ENCODE results near the gene LEAP2. TPM values are rescaled to one million over a fixed set of nuclear protein-coding genes. Genes with fewer than 3 reads are reported as not detected.

LEAP2 gene
- total and polyA plus RNA-seq, 10 donors, result 1.9 to 6.1 (median 2.6) TPM

DNA sequence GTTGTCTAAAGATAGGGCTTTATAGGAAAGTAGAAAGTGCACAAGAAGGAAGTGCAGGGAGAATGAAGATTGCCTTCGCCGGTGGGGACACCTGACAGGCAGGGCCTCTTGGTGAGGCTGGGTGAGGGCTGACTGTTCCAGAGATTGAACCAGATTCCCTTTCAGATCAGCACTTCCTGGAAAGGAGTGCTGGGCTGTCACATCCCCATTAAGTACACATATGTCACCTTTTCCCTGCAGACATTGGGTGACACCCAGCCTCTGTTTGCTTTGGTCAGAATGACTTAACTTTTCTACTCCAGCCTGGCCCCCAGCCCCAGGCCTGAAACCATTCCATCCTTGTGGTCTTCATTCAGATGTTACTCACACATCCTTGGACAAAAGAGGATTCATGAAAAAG is 35.6 kb upstream of the LEAP2 start:
- Histone ChIP-seq H3K4me1 (peaks cover 0 to 10% (median 0%) of the 10 kb centered on the region in 6 donors), H3K27me3 (replicated peaks in 1 of 7) (no peaks in the 10 kb centered on the region), H3K27ac (no peak overlapping the region), H3K9me3 (no peaks in the 10 kb centered on the region), H3K36me3 (no peaks in the 10 kb centered on the region), H3K4me3 (no peak overlapping the region)
- no peak for DNase-seq
- 65 to 97% (median 76%) methylated on average over 2 of the region's 2 CpGs for WGBS, 5 donors
- intact Hi-C loops (cut with DNase I; ENCODE audit: low total_unique reads), result no loop called here
- TF ChIP-seq POLR2AphosphoS5 (IDR thresholded peaks at IDR 0.05) (no peak), POLR2A (IDR thresholded peaks at IDR 0.05) (no peak)
- TF ChIP-seq, protein P1, sequence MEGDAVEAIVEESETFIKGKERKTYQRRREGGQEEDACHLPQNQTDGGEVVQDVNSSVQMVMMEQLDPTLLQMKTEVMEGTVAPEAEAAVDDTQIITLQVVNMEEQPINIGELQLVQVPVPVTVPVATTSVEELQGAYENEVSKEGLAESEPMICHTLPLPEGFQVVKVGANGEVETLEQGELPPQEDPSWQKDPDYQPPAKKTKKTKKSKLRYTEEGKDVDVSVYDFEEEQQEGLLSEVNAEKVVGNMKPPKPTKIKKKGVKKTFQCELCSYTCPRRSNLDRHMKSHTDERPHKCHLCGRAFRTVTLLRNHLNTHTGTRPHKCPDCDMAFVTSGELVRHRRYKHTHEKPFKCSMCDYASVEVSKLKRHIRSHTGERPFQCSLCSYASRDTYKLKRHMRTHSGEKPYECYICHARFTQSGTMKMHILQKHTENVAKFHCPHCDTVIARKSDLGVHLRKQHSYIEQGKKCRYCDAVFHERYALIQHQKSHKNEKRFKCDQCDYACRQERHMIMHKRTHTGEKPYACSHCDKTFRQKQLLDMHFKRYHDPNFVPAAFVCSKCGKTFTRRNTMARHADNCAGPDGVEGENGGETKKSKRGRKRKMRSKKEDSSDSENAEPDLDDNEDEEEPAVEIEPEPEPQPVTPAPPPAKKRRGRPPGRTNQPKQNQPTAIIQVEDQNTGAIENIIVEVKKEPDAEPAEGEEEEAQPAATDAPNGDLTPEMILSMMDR (IDR thresholded peaks at IDR 0.05 in 8 of 11, conservative IDR thresholded peaks at IDR 0.05 in 3 of 11), result no peak

DNA sequence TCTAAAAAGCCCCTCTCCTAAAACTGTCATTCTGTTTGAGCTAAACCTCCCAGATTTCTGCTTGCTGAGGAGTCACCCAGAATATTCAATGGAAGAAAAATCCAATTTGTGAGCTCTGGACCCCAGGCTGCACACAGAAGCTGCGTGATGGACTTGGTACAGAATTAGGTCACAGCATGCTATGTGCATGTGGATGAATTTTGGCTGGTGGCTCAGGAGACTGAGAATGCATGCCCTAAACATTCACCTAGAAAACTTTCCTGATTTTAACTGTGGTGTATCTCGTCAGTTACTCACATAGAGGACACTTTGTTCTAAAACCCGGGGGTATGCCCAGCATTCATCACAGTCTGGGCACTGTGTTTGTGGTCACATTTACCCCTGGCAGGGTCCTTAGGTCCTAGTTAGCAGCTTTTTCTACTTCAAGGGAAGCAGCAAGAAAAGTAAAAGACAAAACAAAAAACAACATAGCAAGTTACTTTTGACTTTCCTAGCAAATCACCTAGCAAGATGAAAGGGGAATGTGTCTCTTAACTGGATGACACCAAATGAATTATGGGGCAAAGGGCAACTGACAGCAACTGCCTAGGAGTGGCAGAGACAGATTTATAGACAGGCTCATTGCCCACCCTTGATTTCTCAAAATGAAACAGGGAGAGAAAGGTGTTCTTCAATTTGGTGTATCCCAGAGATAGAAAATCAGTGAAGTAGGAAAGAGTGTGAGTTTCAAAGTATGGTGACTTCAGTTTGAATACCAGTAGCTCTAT is 34.8 kb upstream of the LEAP2 start:
- intact Hi-C loops (cut with DNase I; ENCODE audit: low total_unique reads), result no loop called here
- no peak overlapping the region for H3K4me3 ChIP-seq
- H3K4me1 ChIP-seq, result peaks cover 0 to 10% (median 0%) of the 10 kb centered on the region in 6 donors
- H3K27ac ChIP-seq, result no peak overlapping the region
- H3K9me3 ChIP-seq, result no peaks in the 10 kb centered on the region
- DNase-seq, result no peak
- 59 to 89% (median 86%) methylated on average over 3 of the region's 3 CpGs for WGBS, 5 donors
- TF ChIP-seq POLR2A (IDR thresholded peaks at IDR 0.05), result no peak
- no peak for TF ChIP-seq POLR2AphosphoS5 (IDR thresholded peaks at IDR 0.05)
- TF ChIP-seq, protein P1 (IDR thresholded peaks at IDR 0.05 in 8 of 11, conservative IDR thresholded peaks at IDR 0.05 in 3 of 11), result no peak
- no peaks in the 10 kb centered on the region for H3K36me3 ChIP-seq
- no peaks in the 10 kb centered on the region for H3K27me3 ChIP-seq (replicated peaks in 1 of 7)

DNA sequence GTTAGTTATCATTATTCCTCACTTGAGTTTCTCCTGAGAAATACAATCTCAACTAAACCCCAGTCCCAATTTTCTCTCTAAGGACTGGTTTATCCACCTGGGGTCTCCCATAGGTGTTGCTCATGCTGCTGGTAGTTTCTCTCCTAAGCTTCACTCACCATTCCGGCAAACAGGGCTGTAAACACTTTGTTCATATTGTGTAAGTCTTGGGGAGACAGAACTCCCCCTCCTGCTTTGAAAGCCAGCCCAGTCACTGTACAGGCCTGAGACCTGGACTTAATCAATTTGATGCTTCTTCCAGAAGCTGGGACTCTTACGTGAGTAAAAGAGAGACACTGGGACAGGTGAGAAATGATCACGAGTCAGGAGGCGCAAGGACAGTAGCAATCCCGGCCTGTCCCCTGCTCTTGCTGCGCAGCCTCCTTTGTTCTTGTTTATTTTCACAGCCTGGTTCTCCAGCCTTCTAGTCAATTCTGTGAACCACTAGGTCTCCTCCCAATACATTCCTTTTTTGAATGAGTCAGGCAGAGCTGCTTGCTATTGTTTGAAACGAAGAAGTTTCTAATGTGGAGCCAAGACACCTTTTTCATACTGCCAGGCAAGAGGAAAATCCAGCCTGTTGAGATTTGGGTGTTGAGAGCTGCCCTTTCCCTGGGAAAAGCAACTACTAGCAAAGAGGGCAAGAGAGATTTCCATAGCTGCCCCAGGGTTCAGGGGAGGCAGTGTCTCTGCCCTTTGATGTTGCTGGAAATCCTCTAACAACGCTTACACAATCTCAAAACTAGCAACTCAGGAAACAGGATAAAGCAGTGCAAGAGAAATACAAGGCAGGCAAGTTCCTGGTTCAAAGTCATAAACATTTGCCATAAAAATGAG is 33.8 kb upstream of the LEAP2 start:
- DNase-seq, result no peak
- TF ChIP-seq POLR2A (IDR thresholded peaks at IDR 0.05) (no peak), POLR2AphosphoS5 (IDR thresholded peaks at IDR 0.05) (no peak)
- TF ChIP-seq, protein P1 (IDR thresholded peaks at IDR 0.05 in 8 of 11, conservative IDR thresholded peaks at IDR 0.05 in 3 of 11), result no peak
- peak overlapping the region in 1 of 8 donors; percentile 48 for H3K27ac ChIP-seq
- H3K9me3 ChIP-seq, result no peaks in the 10 kb centered on the region
- H3K4me3 ChIP-seq, result no peak overlapping the region
- H3K27me3 ChIP-seq (replicated peaks in 1 of 7), result no peaks in the 10 kb centered on the region
- WGBS, 5 donors, result 79 to 85% (median 84%) methylated on average over 8 of the region's 8 CpGs
- peaks cover 0 to 10% (median 0%) of the 10 kb centered on the region in 6 donors for H3K4me1 ChIP-seq
- H3K36me3 ChIP-seq, result no peaks in the 10 kb centered on the region
- intact Hi-C loops (cut with DNase I; ENCODE audit: low total_unique reads), result no loop called here

DNA sequence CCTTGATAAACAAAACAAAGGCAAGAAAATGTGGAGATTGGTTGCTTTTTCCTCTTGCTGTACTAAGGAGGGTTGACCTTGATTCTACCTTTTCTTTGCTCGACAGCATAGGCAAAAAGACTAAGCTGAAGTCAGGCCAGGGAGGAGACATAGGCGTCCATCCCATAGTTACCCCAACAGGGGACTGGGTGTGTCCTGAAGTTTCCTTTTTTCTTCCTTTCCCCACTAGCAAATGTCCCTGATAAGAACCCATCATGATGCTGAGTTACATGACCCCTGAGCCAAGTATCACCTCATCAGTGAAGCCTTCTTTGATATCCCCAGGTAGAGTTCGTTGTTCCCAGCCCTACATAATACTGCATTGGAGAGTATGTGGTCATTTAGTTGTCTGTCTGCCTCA is 33.2 kb upstream of the LEAP2 start:
- intact Hi-C loops (cut with DNase I; ENCODE audit: low total_unique reads), result no loop called here
- no peaks in the 10 kb centered on the region for H3K27me3 ChIP-seq (replicated peaks in 1 of 7)
- H3K9me3 ChIP-seq, result no peaks in the 10 kb centered on the region
- peak overlapping the region in 1 of 8 donors; percentile 48 for H3K27ac ChIP-seq
- TF ChIP-seq POLR2A (IDR thresholded peaks at IDR 0.05) (no peak), POLR2AphosphoS5 (IDR thresholded peaks at IDR 0.05) (no peak)
- TF ChIP-seq, protein P1 (IDR thresholded peaks at IDR 0.05 in 8 of 11, conservative IDR thresholded peaks at IDR 0.05 in 3 of 11), result no peak
- WGBS, 5 donors, result 68 to 82% (median 77%) methylated on average over 3 of the region's 3 CpGs
- no peaks in the 10 kb centered on the region for H3K36me3 ChIP-seq
- peaks cover 0 to 10% (median 0%) of the 10 kb centered on the region in 6 donors for H3K4me1 ChIP-seq
- no peak overlapping the region for H3K4me3 ChIP-seq
- DNase-seq, result no peak
